HG03025 (cell line): ENCODE measurements around the gene PTPRF.
"Not testable (repeated sequence)": the region's sequence is repeated elsewhere in the genome, so short reads cannot be mapped to it uniquely, and the experiment has no call there.

Source experiments
- ATAC-seq: cut with Tn5 transposase; IDR thresholded peaks from one replicate; pipeline ENCODE4 v1.9.1; 2021; ENCODE audit warnings: mild to moderate bottlenecking, moderate library complexity; ENCODE audit not compliant: unreplicated experiment, low FRiP score

PTPRF gene

DNA sequence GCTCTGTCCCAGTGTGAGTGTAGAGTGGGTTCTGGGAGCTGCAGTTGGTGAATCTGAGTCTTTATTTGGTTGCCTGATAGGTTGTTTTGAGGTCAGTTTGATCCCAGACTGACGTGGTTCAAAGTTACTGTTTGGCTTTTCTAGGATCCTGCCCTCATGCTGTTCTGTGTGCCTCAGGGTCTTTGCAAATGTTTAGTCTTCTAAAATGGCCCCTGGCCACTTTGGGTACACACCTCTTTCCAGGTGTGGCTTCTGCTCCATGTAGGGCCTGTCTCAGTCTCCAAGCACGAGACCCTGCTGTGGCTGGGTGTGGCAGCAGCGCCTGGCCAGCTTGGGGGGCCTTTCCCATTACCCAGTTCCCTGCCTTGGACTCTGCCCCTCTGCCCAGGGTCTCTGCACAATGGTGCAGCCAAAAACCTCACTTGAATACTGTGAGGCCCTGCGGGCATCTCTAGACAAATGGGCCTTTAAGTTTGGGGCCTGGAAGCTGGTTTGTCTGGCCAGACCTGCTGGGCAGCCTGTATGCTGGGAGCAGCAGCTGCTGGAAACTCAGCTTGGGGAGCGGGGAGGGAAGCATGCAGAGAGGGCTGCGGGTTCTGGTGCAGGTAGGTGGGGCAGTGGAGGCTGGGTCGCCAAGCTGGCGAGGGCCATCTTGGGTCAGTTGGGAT is 5.6 kb downstream of the PTPRF start:
- ATAC-seq, result no peak

DNA sequence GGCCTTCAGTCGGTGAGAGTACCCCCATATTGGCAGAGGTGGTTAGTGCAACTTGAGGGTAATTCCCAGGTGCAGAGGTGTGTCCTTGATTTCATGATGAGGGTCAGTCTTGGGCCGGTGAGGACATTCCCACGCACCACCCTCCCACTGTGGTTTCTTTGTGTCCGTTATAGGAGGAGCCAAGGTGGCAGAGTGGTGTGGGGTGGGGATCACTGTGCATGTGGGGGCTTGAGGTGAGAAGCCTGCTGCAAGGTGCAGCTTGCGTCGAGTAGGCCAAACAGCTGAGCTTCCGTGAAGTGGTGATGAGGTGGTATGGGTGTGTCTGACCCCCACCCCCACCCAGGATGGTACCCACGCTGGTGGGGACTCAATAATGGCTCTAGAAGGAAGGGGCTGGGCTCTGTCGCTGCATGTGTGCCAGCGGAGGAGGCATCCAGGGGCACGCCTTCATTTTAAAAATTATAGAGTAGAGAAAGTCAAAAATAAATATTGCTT is 6.2 kb downstream of the PTPRF start:
- no peak for ATAC-seq

DNA sequence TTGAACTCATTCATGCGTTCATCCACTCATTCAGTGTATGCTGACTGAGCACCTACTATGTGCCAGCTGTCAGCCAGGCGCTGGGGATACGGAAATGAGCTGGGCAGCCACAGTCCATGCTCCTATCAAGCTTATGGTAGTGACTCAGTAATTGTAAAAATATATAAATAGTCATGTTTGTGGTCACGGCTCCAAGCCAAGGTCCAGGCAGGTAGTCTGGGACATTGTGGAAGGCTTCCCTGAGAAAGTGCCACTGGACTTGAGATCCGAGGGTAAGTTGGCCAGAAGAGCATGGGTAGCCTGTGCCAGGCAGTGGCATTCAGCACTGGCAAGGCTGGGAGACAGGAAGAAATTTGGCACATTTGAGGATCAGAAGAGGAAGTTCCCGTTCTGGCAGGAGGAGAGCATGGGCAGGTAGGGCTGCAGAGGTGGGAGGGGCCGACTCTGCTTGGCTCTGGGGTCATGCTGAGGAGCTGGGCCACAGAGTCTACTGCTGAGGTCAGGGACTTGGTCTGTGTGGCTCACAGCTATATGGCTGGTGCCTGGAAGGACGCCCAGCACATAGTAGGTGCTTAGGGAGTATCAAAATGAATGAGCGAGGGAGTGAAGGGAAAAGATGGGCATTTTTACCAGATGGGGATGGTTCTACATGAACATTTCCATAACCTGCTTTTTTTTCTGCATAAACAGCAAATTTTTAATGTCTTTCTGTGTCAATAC is 6.9 kb downstream of the PTPRF start:
- no peak for ATAC-seq

DNA sequence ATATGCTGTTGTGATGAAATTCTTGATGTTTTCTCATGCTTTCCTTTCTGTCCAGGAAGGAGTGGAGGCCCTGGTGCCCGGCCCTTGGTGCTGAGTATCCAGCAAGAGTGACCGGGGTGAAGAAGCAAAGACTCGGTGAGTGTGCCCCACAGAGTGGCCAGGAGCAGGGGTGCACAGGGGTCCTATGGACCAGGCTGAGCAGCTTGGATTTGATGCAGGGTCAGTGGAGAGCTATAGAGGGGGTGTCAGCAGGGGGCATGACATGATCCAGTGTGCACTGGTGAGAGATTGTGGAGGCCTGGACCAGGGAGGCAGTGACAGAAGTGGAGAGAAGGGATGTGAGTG is 7.4 kb downstream of the PTPRF start:
- ATAC-seq, result no peak

DNA sequence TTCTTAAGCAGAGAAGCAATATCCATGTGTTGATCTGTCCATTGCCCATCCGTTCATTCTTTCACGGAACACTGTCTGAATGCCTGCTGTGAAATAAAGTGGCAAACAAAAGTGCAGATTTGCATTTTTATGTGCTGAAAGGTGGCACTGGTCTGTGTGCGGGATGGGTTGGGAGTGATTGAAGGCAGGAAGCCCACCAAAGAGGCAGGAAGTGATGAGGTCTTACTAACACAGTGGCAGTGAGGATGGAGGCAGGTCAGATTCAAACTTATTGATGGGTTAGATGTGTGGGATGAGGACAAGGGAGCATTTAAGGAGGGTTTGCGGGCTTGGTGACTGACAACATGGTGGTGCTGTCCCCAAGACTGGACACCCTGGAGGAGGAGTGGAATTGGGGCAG is 8.3 kb downstream of the PTPRF start:
- ATAC-seq, result no peak

DNA sequence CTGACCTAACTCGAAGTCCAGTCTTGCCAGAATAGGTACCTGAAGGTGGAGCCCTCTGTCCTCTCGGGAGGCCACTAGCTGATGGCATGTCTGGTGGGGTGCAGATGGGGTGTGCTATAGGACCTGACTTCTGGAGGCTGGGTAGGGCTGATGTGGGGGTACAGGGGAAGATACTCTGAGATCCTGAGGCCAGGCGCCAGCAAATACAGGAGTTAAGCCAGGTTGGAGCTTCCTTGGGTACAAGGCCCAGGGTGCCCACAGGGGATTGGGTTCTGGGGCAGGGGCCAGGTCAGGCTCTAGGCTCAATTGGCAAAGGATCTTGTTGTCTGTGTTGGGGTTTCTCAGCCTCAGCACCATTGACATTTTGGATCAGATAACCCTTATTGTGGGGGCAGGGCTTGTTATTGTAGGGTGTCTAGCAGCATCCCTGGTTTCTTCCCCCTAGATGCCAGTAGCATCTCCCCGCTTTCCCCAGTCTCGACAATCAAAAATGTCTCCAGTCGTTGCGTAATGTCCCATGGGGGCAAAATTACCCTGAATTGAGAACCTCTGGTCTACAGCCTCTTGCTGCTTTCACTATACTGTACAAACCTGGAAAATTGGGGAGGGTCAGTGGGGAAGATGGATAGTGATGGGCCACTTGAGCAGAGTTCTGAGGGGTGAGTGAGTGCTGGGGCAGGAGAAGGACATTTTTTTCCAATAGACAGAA is 9.2 kb downstream of the PTPRF start:
- ATAC-seq, result no peak

DNA sequence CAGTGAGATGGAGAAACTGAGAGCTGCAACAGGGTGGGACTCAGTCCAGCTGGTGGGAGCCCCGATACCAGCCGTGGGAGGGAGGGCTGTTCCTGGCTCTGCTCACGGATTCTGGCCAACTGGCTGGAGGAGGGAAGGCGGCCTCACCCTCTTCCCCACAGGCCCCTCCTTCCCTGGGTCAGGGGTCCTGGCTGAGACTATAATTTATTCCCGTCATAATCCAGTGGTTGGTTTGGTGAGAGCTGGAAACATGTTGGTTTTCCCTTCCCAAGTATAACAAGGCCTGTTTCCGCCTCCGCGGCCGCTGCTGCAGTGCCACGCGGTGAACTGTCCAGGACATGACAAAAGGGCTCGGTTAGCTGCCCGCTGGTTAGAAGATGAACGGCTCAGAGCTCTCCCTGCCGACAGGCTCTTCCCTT is 10.0 kb downstream of the PTPRF start:
- no peak for ATAC-seq

DNA sequence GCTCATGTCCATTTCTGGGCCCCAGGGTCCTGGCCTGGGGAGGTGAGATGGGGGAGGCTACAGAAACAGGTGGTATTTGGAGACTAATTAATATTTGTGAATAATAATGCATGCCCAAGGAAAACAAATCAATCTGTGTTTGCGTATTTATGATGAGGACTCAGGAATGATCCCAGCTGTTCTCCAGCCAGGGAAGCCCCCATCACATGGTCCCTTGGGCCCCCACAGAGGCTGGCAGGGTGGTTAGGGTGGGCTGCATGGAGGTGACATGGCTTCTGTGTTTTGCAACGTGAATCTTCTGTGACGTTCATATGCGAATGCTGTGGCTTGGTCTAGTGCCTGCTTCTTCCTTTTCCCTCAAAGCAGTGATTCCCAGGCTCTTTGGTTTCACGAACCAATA is 10.5 kb downstream of the PTPRF start:
- ATAC-seq, result no peak

DNA sequence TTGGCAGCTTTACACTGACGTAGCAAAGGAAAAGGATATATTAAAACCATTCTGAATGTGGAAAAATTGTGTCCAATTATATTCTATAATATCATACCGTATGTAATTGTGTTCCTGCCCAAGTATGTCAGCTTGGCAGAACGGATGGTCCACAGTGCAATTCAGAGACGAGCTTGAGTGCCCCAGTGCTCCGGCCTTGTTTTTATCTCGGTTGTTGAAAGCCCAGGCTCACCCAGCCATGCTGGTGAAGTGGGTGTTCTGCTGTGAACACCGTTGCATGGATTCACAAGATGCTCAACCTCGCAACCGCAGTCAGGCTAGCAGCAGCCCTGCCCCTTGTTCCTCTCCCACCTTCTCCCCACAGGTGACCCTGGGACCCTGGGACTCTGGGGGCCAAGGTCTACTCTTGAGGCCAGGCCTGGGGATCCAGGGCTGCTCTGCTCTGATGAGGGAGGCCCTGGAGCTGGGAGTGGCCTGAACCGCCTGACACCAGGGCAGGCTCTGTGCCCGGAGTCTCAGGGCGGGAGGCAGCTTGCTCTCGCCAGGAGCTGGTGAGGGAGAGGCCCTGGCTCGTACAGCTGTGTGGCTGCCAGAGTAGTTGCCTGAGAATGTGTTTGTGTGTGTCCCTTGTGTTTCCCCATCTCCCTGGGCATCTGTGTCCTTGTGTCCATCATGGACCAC is 11.2 kb downstream of the PTPRF start:
- no peak for ATAC-seq

DNA sequence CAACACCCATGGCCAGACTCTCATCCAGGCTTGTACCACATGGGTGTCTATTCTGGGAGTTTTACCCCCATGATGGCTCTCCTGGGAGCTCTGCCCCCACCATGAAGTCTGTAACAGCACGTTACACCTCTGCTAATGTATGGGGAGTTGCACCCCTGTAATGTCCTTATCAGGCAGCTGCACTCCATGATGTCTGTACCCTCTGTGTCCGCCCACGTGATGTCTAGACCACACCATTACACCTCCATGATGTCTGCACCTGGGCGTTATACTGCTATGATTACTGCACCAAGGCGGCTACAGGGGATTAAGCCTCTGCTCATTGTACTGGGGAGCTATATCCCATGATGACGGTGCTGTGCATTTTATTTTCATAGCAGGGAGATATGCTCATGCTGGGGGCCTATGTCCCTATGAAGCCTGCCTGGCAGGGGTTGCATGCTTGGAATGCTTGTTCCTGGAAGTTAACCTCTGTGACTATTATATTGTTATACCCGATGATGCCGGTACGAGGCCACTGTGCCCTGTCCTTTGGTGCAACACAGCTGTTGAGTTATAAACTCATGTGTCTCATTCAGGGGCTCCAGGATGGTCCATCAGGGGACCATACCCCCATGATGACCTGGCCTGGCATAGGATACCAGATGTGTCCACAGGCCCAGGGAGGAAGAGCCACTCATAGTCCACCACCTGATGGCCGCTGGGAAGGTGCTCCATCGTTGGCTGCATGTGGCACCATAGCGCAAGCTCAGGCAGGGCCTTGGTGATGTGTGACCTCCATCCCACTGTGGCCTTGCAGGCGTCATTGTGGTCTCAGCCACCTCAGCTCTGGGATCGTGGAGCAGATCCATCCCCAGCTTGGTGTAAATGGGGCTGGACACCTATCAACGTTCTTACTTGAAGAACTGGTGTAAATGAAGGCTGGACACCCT is 12.1 kb downstream of the PTPRF start:
- ATAC-seq, result no peak

DNA sequence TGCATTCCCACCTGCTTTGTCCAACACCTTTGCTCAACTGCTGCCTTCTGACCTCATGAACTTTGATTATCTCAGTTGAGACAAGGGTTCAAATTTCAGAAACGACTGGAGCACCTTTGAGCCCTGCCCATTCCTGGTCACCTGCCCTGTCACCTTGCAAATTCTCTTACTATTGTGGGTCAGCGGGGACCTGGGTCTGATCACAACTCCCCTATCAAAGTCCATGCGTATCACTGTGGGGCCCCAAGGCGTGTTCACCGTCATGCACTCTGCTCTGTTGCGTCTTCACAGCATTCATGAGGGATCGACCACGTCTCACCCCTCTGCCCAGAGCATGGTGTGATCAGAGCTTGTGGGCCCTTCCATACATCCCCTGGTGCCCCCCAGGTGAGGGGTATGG is 12.9 kb downstream of the PTPRF start:
- ATAC-seq, result no peak

DNA sequence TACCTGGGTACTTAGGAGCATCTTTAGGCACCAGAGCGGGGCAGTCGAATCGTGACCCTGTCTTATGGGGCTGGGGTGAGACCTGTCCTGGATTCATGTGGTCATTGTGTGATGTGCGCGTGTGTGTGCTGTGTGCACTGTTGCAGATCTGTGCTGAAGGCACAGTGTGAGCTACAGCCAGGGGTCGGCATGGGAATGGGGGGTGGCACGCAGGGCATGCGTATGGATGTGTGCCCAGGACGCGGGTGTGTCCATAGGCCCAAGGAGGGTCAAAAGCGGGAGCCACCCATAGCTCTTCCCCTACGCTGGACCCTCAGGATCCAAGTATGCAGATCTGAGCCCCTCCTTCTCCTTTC is 14.6 kb downstream of the PTPRF start:
- ATAC-seq, result no peak

DNA sequence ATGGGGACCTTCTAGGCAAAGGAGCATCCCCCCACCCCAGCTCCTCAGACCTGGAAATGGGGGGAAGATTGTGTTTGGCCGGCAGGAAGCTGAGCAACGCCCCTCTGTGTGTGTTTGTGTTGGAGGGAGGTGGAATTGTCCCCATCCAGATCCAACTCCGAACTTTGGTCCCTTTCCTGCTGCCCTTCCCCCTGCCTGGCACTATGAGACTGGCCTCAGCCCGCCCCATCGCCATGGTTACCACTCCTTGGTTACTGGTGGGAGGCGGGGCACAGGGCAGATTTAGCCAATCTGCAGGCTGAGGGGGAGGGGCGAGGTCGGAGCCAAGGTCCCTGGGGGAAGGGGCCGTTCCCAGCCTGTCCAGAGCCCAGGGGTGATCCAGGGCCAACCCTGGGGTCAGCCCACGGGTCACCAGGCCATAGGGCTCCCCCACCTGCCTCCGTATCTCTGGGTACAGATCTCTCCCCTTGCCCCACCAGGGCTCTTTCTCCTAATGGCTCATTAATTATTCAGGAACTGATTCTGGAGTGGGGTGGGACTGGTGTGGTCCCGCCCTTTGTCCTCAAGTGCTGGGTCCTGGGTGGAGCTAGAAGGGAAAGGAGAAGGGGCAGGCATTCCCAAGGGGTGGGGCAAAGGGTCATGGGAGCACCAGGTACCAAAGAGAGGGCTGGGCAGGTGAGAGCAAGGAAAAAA is 15.2 kb downstream of the PTPRF start:
- no peak for ATAC-seq

DNA sequence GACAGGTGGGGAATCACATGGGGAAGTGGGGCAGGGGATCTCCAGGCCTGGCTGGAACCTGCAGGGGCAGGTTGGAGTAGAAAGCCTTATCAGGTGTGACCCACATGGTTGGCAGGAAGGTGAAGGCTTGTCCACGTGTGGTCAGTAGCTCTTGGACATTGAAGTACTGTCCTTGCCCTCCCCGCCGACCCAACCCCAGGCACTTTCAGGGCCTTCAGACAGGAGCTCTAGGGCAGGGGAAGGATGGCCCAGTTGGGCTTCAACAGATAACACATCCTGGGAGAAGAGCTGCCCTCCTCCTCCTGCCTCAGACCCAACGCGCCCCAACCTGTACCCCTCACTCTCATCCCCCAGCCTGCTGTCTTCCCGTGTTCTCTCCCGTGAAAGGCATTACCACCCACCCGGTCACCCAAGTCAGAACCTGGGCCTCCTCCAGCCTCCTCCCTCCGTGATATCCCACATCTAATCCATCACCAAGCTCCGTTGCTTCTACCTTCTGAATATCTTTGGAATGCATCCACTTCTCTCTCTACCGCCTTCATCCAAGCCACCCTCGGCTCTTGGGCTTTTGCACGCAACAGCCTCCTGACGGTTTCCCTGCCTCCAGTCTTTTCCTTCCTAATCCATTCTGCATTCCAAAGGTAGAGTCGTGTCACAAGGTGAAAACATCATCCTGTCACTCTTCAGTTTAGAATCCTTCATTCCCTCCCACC is 15.9 kb downstream of the PTPRF start:
- no peak for ATAC-seq

DNA sequence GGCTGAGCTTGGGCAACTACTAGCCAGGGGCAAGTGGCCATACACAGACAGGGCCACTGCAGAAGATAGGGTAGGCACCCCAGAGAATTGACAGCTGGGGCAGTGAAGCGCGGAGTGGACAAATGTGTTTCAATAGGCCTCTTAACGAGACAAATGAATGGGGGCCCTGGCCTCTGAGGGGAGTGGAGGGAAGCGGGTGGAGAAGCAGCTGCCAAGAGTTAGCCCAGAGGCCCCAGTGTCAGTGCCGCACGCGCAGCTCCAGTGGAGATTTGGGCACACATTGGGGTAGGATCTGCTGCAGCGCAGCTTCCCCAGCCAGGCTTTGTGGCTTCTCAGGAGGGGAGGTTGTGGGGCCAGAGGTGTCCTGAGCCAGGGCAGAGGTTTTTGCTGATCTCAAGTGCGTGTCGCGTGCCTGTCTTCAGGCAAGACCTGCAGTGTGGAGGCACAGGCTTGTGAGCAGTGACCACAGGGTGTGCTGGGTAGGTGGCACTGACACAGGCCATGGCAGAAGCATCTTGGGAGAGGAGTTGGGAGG is 16.9 kb downstream of the PTPRF start:
- ATAC-seq, result no peak

DNA sequence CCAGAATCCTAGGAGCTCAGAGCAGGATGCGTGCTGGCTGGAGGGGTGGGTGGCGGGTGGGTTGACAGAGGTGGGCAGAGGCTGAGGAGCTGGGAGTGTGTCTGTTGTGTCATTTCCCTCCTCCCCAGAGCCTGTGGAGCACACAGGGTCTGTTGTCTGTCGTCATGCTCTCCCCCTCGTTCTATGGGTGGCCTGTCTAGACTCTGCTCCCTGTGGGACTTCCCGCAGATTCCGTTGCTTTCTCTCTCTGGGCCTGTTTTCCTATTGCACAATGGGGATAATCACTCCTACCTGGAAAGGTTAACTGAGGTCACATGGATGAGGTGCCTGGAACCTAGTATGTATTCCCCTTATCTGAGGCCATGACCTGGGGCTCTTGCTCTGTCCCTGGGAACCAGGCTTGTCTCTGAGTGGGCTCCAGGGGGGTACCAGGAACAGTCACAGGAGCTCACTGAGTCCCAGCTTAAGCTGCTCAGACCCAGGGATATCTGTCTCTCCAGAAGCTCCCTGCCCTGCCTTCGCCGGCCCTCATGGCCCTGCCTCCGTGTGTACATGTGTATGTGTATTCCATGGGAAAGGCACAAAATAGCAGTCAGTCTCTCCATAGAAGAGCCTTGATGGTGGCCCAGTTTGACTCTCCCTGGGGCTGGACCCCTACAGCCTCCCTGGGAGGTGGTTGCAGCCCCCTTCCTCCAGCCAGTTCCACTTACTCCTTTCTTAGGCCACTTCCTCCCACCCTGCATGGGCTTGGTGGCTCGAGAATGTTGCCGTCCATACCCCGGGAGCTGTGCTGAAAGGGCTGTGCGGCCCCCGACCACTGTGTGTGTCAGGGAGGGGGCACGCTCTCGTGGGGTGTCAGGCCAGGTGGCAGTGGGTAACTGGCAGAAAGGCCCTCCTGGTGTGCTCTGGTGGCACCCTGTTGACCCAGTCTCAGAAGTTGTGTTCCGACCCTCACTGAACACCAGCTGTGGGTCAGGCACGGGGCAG is 17.9 kb downstream of the PTPRF start:
- ATAC-seq, result no peak

DNA sequence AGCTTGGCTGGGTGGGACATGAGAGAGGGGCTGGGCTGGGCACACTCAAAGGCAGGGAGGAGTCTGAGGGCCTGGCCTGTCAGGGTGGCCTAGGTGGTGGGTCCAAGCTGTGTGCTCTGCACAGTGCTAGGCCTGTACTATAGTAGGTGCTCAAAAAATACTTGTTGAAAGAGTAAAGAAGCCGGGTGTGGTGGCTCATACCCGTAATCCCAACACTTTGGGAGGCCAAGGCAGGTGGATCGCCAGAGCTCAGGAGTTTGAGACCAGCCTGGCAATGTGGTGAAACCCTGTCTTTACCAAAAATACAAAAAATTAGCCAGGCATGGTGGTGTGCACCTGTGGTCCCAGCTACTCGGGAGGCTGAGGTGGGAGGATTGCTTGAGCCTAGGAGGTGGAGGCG is 18.7 kb downstream of the PTPRF start:
- not testable (repeated sequence) for ATAC-seq
